Coronary artery (tissue), 2 donors: ENCODE results near the gene GRB10.

Experiments used
- DNase-seq: peaks from one replicate; pipeline ENCODE4 v3.0.0-alpha.2; 2017; ENCODE audit warnings: low spot score
- H3K27ac ChIP-seq, 2 donors: fragments of 200-600 bp; sonication (generic); one replicate each; pipeline ENCODE4 v1.5.1; 2016 to 2019
- H3K4me3 ChIP-seq: fragments of 200-600 bp; sonication (generic); 2 replicates; pipeline ENCODE4 v1.5.1; 2016; ENCODE audit warnings: mild to moderate bottlenecking, moderate library complexity
- TF ChIP-seq, protein P1 (sequence below): fragments of 200-600 bp; sonication (generic); IDR thresholded peaks from one replicate; pipeline ENCODE4 v1.5.1; 2019; ENCODE audit warnings: antibody characterized with exemption

GRB10 gene

DNA sequence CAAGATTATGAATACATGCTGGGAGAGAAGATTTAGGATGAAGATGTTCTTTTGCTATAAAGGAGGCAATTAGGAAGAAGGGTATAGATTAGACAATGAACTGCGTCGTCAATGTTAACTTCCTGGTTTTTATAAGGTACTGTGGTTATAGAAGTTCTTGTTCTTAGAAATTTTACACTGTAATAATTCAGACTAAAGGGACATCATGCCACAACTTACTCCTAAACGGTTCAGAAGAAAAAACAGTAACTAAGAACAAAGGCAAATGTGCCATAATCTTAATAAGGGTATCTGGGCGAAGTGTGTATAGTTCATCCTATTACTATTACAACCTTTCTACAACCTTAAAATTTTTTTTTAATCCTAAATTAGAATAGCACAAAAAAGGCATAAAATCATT is 186.2 kb downstream of the GRB10 start:
- H3K4me3 ChIP-seq = no peak overlapping the region
- H3K27ac ChIP-seq = no peak overlapping the region
- DNase-seq = no peak
- TF ChIP-seq, protein P1, sequence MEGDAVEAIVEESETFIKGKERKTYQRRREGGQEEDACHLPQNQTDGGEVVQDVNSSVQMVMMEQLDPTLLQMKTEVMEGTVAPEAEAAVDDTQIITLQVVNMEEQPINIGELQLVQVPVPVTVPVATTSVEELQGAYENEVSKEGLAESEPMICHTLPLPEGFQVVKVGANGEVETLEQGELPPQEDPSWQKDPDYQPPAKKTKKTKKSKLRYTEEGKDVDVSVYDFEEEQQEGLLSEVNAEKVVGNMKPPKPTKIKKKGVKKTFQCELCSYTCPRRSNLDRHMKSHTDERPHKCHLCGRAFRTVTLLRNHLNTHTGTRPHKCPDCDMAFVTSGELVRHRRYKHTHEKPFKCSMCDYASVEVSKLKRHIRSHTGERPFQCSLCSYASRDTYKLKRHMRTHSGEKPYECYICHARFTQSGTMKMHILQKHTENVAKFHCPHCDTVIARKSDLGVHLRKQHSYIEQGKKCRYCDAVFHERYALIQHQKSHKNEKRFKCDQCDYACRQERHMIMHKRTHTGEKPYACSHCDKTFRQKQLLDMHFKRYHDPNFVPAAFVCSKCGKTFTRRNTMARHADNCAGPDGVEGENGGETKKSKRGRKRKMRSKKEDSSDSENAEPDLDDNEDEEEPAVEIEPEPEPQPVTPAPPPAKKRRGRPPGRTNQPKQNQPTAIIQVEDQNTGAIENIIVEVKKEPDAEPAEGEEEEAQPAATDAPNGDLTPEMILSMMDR = no peak

DNA sequence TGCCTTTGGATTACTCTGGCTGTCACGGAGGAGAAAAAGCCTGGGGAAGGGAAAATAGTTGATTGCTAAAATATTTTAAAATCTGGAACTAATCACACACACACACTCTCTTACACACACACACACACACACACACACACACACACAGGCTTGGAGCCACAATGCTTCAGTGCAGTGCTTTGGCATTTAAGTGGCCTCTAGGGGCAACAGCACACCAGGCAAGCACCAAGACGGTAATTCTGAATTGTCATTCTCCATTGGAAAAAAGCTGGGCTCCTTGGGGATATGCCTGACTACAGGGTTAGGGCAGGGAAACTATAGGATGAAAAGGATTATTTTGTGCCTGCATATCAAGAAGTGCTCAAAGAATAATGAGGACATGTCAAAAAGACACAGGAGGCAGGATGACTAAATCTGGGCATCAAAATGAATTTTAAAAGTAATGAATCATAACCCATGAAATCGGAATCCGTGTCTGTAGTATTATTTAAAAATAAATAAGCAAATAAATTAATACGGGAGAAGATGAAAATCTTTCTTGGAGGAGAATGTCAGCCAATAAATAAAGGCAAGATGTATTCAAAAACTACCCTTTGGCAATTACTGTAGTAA is 187.1 kb downstream of the GRB10 start:
- no peak for DNase-seq
- TF ChIP-seq, protein P1 = peak; percentile 27
- Histone ChIP-seq H3K27ac (no peak overlapping the region), H3K4me3 (no peak overlapping the region)

DNA sequence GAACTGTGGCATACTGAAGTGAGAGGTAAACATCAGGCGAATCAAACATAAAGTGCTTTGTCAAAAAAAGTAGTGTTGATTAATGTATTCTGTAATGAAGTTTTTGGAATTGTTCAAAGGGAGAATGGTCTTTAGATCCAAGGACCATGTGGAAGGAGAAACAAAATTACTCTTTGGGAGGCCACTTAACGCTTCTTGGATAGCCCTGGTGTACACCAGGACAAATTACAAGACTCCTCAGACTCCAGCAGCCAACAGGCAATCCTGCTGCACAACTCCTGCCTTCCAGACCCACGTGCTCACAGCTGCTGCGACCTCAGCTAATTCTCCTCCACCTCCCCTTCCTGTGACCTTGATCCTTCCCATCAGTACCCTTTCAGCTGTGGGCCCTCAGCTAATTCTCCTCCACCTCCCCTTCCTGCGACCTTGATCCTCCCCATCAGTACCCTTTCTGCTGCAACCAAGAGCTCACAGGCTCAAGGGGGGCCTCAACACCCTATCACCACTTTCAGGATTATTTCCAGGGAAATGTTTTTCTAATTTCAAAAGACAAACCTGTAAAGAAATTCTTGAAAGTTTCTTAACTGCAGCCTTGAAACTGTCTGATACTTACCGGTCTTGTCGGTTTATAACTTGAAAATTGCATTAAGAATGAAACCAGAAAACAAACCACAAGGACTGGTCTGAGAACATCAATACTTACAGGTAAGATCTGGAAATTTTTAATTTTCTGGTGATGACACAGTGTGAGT is 187.8 kb downstream of the GRB10 start:
- TF ChIP-seq, protein P1 = no peak

DNA sequence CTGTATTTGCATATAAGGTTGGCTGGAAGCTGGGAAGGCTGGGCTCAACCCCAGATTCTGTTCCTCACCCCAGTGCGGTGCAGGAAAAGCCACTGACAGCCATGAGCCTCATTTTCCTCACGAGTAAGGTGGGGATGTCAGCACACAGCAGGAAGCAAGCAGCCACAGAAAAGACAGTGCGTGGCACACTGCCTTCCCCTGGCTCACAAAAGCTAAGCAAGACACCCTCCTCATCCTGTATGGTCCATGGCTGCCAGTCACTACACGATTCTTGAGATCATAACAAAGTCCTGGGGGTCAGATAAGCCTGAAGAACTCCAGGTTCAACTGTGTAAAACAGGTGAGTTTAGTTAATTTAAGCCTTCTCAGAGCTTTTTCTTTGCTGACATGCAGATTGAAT is 188.6 kb downstream of the GRB10 start:
- no peak overlapping the region for H3K27ac ChIP-seq
- no peak for DNase-seq
- no peak overlapping the region for H3K4me3 ChIP-seq
- TF ChIP-seq, protein P1 = no peak

More for the DNA sequence above, 187.8 kb downstream of the GRB10 start:
- no peak overlapping the region for H3K4me3 ChIP-seq
- H3K27ac ChIP-seq = no peak overlapping the region
- no peak for DNase-seq

DNA sequence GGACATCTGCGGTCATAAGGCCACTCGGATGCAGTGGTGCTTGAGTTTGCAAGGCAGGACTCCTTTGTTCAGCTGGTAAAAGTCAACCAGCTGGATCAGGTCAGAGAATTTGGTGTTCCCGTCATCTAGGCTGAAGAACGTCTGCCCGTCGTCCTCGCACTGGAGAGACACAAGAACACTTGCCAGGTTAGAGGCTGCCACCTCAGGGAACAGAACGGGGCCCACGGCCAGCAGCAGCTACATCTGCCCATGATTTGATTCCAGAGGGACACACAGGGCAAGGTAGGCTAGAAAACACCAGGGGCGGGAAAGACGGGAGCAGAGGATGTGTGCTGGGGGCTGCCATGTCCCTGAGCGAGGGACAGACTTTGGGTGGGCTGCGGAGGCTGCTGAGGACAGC is 189.8 kb downstream of the GRB10 start:
- Histone ChIP-seq H3K27ac (no peak overlapping the region), H3K4me3 (no peak overlapping the region)
- TF ChIP-seq, protein P1 = no peak
- DNase-seq = no peak

DNA sequence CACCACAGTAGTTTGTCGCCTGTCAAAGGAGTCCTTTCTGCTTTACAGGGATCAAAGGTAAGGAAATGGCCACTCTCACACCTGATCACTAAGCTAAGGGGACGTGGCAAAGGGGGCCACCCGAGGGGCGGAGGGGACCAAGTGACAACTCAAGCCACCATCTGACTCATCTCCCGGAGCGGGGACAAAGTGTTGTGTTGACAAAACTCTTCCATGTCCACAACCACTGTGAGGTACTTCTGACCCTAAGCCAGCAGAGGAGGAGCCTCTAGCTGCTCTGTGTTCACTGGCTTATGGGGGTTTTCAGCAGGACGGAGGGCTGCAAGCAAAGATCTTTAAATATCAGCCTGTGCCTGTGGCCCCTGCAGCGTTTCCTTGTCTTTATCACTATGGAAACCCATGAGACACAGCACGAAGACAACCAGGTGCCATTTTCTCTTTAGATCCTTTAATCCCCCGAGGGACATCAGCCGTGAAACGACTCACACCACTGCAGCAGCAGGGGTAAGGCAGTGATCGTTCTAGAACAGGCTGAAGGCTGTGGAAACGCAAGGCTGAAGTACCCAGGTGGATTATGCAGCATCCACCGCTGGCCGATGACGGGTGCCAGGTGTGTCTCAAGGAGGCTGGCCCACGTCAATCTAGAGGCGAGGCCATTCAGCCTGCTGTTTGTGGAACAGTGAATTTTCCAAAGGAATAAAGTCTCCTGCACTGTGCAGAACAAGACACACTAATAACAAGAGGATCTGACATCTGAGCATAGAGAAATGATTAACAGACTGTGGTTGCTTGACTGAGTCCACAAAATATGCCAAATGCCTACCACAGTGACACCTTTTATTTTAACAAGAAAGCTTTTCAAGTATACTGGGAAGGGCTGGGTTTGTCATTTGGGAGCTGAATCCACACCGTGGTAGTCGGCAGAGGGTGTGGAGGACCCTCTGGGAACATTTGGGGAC is 190.9 kb downstream of the GRB10 start:
- TF ChIP-seq, protein P1 = no peak
- Histone ChIP-seq H3K27ac (no peak overlapping the region), H3K4me3 (no peak overlapping the region)
- DNase-seq = no peak
